ENCODE results near the gene EIF3I. TPM values are rescaled to one million over a fixed set of nuclear protein-coding genes. Genes with fewer than 3 reads are reported as not detected.

The EIF3I gene
- total and polyA plus RNA-seq, 10 of the 15 experiments (the other 5 are each of a cell fraction or from before 2014, with no cell fraction given), result 208 to 606 (median 352) TPM

GRCh38 chr1:32182060-32182459 lies 40.1 kb upstream of the EIF3I start:
- FAIRE-seq (no peak), DNase-seq (ENCODE audit: low read depth, low spot score) (no peak), ATAC-seq (no peak)
- H3K27me3 ChIP-seq (replicated peaks in 1 of 2; ENCODE audit: control insufficient read depth in 2 of 2, insufficient read depth in 2 of 2, low read length in 1 of 2), result no peaks in the 10 kb centered on the region
- H3K36me3 ChIP-seq (ENCODE audit: control insufficient read depth in 2 of 2, insufficient read depth in 2 of 2, low read length in 1 of 2), result peaks cover 4 to 26% of the 10 kb centered on the region in 2 experiments
- WGBS (ENCODE audit: insufficient coverage, insufficient replicate concordance, low lambda C conversion rate, missing lambda C conversion rate), result 97% methylated on average over 6 of the region's 6 CpGs
- H3K4me2 ChIP-seq (ENCODE audit: control insufficient read depth, insufficient read depth), result peak overlapping the region; percentile 100
- ChIA-PET CTCF (interaction anchor here (1.3 to 4.2 kb wide), 2 partner anchors 34 to 68 kb away, joined by 3 to 16 read pairs; no protein-coding TSS in a partner anchor), SMC1A (ENCODE audit: uncharacterized antibody, unreplicated experiment) (interaction anchor here (0.8 to 4.0 kb wide), 5 partner anchors 16 to 218 kb away, joined by 3 to 26 read pairs (median 4); partner anchors contain the start of genes CCDC28B and KPNA6), RAD21 (ENCODE audit: unreplicated experiment) (interaction anchor here (0.8 to 3.9 kb wide), 4 partner anchors 16 to 109 kb away, joined by 3 to 22 read pairs (median 12); partner anchors contain the start of genes CCDC28B and TMEM39B), POLR2A (interaction anchor here (0.7 to 3.5 kb wide), 8 partner anchors 16 to 551 kb away, joined by 3 to 16 read pairs (median 5); partner anchors contain the start of genes BSDC1, CCDC28B and TMEM39B)
- peaks cover 58% of the 10 kb centered on the region for H3K79me2 ChIP-seq (ENCODE audit: control insufficient read depth, insufficient read depth, low read length)
- no peak overlapping the region; the same call in 1 of the 2 replicates for H3K27ac ChIP-seq (ENCODE audit: control insufficient read depth, insufficient read depth)
- intact Hi-C loops (cut with micrococcal nuclease; ENCODE audit: unreplicated experiment) (no loop called here), in situ Hi-C loops (cut with MboI) (no loop called here)
- H3K4me1 ChIP-seq (ENCODE audit: control insufficient read depth, insufficient read depth, low read length), result peaks cover 20% of the 10 kb centered on the region
- TF ChIP-seq POLR2AphosphoS2 (IDR thresholded peaks at IDR 0.05; ENCODE audit: low read depth, low read length) (no peak), ZNF384 (IDR thresholded peaks at IDR 0.05; ENCODE audit: borderline replicate concordance, low read depth, low read length) (peak; percentile 45; the same call in 1 of the 2 replicates)
- no peaks in the 10 kb centered on the region; the same call in 1 of the 2 replicates for H4K20me1 ChIP-seq (ENCODE audit: control insufficient read depth, insufficient read depth)
- no peak overlapping the region for H2AFZ ChIP-seq (ENCODE audit: control insufficient read depth, low read depth, low read length)
- H3K9ac ChIP-seq (ENCODE audit: control insufficient read depth, insufficient read depth, low read length), result peak overlapping the region; percentile 90; the same call in 1 of the 2 replicates
- H3K9me3 ChIP-seq (replicated peaks; ENCODE audit: control insufficient read depth, insufficient read depth, low read length), result no peaks in the 10 kb centered on the region
- H3K4me3 ChIP-seq, result peak overlapping the region; percentile 89
- no TSS peak for BruUV-seq (replicated peaks)

- no peak overlapping the region for H3K9ac ChIP-seq (ENCODE audit: control insufficient read depth, insufficient read depth, low read length)
- H3K4me3 ChIP-seq, result no peak overlapping the region
- no TSS peak for BruUV-seq (replicated peaks)
- ChIA-PET SMC1A (ENCODE audit: uncharacterized antibody, unreplicated experiment) (interaction anchor here (1.3 kb wide), 1 partner anchor 73 kb away, joined by 3 read pairs; no protein-coding TSS in a partner anchor), RAD21 (ENCODE audit: unreplicated experiment) (interaction anchor here (1.0 to 1.4 kb wide), 2 partner anchors 16 to 112 kb away, joined by 3 read pairs; partner anchors contain the start of genes CCDC28B and TMEM39B), CTCF (interaction anchor here (1.1 to 1.4 kb wide), 2 partner anchors 10 to 64 kb away, joined by 3 to 4 read pairs; no protein-coding TSS in a partner anchor), POLR2A (interaction anchor here (0.6 to 1.6 kb wide), 4 partner anchors 9 to 110 kb away, joined by 3 to 5 read pairs (median 3); partner anchors contain the start of gene CCDC28B)
- ATAC-seq, result no peak
- peaks cover 61% of the 10 kb centered on the region for H3K79me2 ChIP-seq (ENCODE audit: control insufficient read depth, insufficient read depth, low read length)
- no peaks in the 10 kb centered on the region; the same call in 1 of the 2 replicates for H4K20me1 ChIP-seq (ENCODE audit: control insufficient read depth, insufficient read depth)
- no peak overlapping the region for H2AFZ ChIP-seq (ENCODE audit: control insufficient read depth, low read depth, low read length)
- H3K27me3 ChIP-seq (replicated peaks in 1 of 2; ENCODE audit: control insufficient read depth in 2 of 2, insufficient read depth in 2 of 2, low read length in 1 of 2), result no peaks in the 10 kb centered on the region
- H3K4me1 ChIP-seq (ENCODE audit: control insufficient read depth, insufficient read depth, low read length), result peaks cover 15% of the 10 kb centered on the region
- peaks cover 12 to 40% of the 10 kb centered on the region in 2 experiments for H3K36me3 ChIP-seq (ENCODE audit: control insufficient read depth in 2 of 2, insufficient read depth in 2 of 2, low read length in 1 of 2)
- DNase-seq (ENCODE audit: low read depth, low spot score), result no peak
- no peaks in the 10 kb centered on the region for H3K9me3 ChIP-seq (replicated peaks; ENCODE audit: control insufficient read depth, insufficient read depth, low read length)
- no peak for FAIRE-seq
- in situ Hi-C loops (cut with MboI), result no loop called here
- no peak overlapping the region for H3K27ac ChIP-seq (ENCODE audit: control insufficient read depth, insufficient read depth)
- no peak overlapping the region for H3K4me2 ChIP-seq (ENCODE audit: control insufficient read depth, insufficient read depth)
- intact Hi-C loops (cut with micrococcal nuclease; ENCODE audit: unreplicated experiment), result no loop called here
- TF ChIP-seq NFYA (IDR thresholded peaks at IDR 0.05; ENCODE audit: borderline replicate concordance, low read depth, low read length), result no peak
- TF ChIP-seq ESRRA (IDR thresholded peaks at IDR 0.05; ENCODE audit: low read length), result no peak
- no peak for TF ChIP-seq PAX8 (IDR thresholded peaks at IDR 0.05)
- TF ChIP-seq KLF5 (IDR thresholded peaks at IDR 0.05; ENCODE audit: partially characterized antibody), result no peak
- no peak for TF ChIP-seq TAF1 (IDR thresholded peaks at IDR 0.05; ENCODE audit: borderline replicate concordance, low read depth, low read length)
- TF ChIP-seq SIN3A (IDR thresholded peaks at IDR 0.05; ENCODE audit: low read depth, low read length), result no peak
- TF ChIP-seq DPF2 (IDR thresholded peaks at IDR 0.05), result no peak
- TF ChIP-seq FOXM1 (IDR thresholded peaks at IDR 0.05; ENCODE audit: low read depth, low read length), result no peak
- no peak for TF ChIP-seq EGR1 (IDR thresholded peaks at IDR 0.05; ENCODE audit: borderline replicate concordance in 1 of 2, low read depth in 2 of 2, low read length in 2 of 2)
- no peak for TF ChIP-seq PRDM15 (CRISPR knock-in tag; IDR thresholded peaks at IDR 0.05)
- no peak for TF ChIP-seq JUNB (IDR thresholded peaks at IDR 0.05)
- no peak for TF ChIP-seq EED (IDR thresholded peaks at IDR 0.05; ENCODE audit: low read depth)
- no peak for TF ChIP-seq ZNF384 (IDR thresholded peaks at IDR 0.05; ENCODE audit: borderline replicate concordance, low read depth, low read length)
Measured at GRCh38 chr1:32184650-32185049, 37.6 kb upstream of the EIF3I start.

Data from GM12878 (cell line).